Mesodermal cell (in vitro differentiated cells): ENCODE data around the gene DLG3.

Experiments used
- H3K27ac ChIP-seq: 2 replicates; pipeline ENCODE4 v1.7.0; 2013; ENCODE audit warnings: mild to moderate bottlenecking, low read depth, low read length, moderate library complexity; ENCODE audit not compliant: severe bottlenecking
- H3K36me3 ChIP-seq: 2 replicates; pipeline ENCODE4 v1.7.1; 2013; ENCODE audit warnings: mild to moderate bottlenecking, low read length, moderate library complexity; ENCODE audit not compliant: control insufficient read depth, insufficient read depth
- H3K4me1 ChIP-seq: one replicate; pipeline ENCODE4 v1.7.1; 2013; ENCODE audit warnings: mild to moderate bottlenecking, low read length; ENCODE audit not compliant: insufficient read depth, control insufficient read depth, poor library complexity, severe bottlenecking
- H3K4me3 ChIP-seq: 2 replicates; pipeline ENCODE4 v1.7.0; 2013; ENCODE audit warnings: low read length, control low read depth, mild to moderate bottlenecking; ENCODE audit not compliant: insufficient read depth, poor library complexity, severe bottlenecking; ENCODE audit errors: extremely low read depth
- H3K9me3 ChIP-seq: 2 replicates; pipeline ENCODE4 v1.7.1; 2013; ENCODE audit warnings: mild to moderate bottlenecking, low read length, moderate library complexity; ENCODE audit not compliant: control insufficient read depth
- WGBS, 2 experiments: methylation state at CpG; one replicate each; pipeline ENCODE4 v1.1.5; 2013; ENCODE audit warnings: missing lambda C conversion rate in 2 of 2; ENCODE audit not compliant: insufficient coverage in 2 of 2; 5-methylcytosine and 5-hydroxymethylcytosine counted together

The DLG3 gene

DNA sequence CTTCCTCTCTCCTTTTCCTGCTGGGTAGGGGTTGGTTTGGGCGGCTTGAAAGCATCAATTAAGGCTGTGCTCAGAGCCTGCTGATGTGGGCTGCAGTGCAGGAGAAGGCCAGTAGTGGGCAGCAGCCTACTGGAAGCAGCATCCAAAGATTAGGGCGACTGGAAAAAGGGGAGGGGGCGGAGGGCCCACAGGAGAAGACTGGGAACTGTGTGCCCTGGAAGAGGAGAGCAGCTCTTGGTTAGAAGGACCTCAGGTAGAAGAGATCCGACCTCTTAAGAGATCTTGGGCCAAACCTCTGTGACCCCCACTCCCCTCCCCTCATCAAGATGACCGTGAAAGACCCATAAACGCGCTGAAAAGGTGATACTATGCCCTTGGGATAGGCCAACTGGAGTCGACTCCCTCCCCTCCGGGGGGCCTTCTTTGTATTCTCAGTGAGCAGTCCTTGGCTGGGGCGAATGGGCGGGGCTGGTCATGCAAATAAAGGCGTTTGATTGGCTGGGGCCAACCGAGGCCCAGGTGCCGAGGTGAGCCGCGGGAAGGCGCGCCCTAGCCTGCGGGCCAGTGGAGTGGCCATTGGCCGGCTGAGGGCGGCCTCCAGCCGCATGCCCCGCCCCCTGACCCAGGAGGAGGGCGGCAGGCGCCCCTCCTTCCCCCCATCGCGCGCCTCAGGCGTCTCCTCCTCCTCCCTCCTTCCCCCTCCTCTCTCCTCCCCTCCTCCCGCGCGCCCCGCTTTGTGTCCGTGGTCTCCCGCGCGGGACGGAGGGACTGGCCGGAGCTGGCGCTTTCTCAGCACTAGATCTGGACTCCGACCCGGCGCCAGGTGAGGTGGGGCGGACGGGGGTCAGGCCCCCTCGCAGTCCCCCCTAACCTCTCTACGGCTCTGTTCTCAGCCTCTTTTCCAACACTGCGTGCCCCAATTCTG is 10.1 kb downstream of the DLG3 start:
- 0% methylated on average over 15 of the region's 48 CpGs; no CpG with 5 or more reads in 1 of the 2 experiments for WGBS, 2 experiments
- peak overlapping the region; percentile 69 for H3K27ac ChIP-seq

DNA sequence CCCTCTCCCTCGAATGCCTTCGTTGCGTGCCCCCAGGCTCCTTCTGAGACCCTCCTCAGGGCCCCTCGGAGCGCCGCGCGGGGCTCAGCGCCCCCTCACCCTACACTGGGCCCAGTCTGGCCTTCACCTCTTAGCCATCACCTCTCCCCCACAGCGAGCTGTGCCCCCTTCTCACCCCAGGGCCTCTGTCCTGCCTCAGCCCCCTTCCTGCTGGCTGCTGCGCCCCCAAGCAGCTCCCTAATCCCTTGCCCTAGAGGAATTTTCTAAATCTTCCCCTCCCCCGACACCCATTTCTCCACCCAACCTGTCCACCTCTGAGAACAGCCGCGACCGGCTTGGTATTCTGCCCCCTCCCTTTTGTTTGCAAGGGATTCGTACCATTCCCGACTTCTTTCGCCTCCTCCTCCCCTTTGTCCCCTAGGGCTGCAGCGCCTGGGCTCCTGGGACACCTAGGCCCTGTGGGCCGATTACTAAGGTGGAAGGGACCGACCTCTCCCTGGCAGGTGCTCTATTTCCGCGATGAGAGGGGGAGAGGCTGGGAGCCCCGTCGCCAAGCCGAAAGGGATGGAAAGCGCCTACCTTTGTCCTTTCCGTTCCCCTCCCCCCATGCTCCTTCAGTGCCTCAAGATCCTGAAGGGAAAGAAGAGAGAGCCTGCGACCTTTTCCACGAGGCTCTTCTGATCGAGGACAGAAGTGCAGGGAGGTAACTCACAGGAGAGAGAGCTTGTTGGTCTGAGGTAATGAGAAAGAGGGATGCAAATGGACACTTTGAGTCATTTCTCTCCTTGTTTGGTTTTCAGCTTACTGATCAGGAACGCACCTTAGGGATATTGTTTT is 10.9 kb downstream of the DLG3 start:
- Histone ChIP-seq H3K27ac (peak overlapping the region; percentile 69), H3K9me3 (no peaks in the 10 kb centered on the region), H3K4me3 (peak overlapping the region; percentile 57), H3K36me3 (peaks cover 9% of the 10 kb centered on the region), H3K4me1 (no peaks in the 10 kb centered on the region)
- 0% methylated on average over 3 of the region's 32 CpGs; no CpG with 5 or more reads in 1 of the 2 experiments for WGBS, 2 experiments

More for the DNA sequence above, 10.1 kb downstream of the DLG3 start:
- Histone ChIP-seq H3K36me3 (peaks cover 3% of the 10 kb centered on the region), H3K4me3 (peak overlapping the region; percentile 57), H3K4me1 (no peaks in the 10 kb centered on the region), H3K9me3 (no peaks in the 10 kb centered on the region)

DNA sequence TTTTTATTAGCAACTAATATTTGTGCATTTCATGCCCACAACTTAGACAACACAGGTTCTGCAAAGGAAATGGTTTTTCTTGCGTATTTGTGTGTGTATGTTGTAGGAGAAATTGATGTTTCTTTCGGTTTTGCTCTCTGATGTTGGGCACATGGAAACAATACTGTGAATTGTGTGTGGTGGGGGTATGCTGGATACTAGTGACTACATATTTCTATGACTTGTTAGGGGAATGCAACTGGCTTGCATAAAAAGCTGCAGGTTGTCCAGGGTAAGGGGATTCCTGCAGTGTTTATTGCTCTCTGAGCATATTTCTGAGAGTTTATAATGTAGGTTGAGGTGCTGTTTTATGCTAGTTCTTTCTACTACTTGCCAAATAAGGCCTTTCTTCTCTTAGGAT is 11.6 kb downstream of the DLG3 start:
- H3K36me3 ChIP-seq = peaks cover 14% of the 10 kb centered on the region
- peak overlapping the region; percentile 57 for H3K4me3 ChIP-seq
- no peaks in the 10 kb centered on the region for H3K4me1 ChIP-seq
- H3K9me3 ChIP-seq = no peaks in the 10 kb centered on the region
- WGBS, 2 experiments = 21% methylated on average over 2 of the region's 2 CpGs; no CpG with 5 or more reads in 1 of the 2 experiments
- H3K27ac ChIP-seq = no peak overlapping the region

DNA sequence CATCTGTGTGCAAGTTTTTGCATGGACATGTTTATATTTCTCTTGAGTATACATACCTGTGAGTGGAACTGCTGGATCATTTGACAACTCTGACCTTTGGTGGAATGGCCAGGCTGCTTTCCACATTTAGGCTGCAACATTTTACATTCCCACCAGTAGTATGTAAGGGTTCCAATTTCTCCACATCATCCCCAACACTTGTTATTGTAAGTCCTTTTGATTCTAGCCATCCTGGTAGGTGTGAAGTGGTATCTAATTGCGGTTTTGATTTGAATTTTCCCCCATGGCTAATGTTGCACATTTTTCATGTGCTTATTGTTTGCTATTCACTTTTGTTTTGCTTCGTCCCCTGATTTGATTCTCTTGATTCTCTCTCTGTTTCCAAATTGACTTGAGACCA is 16.4 kb downstream of the DLG3 start:
- peaks cover 17% of the 10 kb centered on the region for H3K36me3 ChIP-seq
- no peak overlapping the region for H3K4me3 ChIP-seq
- H3K9me3 ChIP-seq = no peaks in the 10 kb centered on the region
- no peak overlapping the region for H3K27ac ChIP-seq
- WGBS, 2 experiments = no CpG with 5 or more reads among the region's 2 CpGs
- no peaks in the 10 kb centered on the region for H3K4me1 ChIP-seq

DNA sequence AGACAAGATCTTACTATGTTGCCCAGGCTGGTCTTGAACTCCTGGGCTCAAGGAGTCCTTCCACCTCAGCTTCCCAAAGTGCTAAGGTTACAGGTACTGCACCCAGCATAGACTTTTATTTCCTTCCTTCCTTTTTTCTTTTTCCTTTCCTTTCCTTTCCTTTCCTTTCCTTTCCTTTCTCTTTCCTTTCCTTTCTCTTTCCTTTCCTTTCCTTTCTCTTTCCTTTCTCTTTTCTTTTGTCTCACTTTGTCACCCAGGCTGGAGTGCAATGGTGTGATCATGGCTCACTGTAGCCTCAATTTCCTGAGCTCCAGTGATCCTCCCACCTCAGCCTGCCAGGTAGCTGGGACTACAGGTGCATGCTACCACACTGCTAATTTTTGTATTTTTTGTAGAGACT is 19.4 kb downstream of the DLG3 start:
- Histone ChIP-seq H3K4me1 (no peaks in the 10 kb centered on the region), H3K36me3 (peaks cover 17% of the 10 kb centered on the region), H3K9me3 (no peaks in the 10 kb centered on the region), H3K4me3 (no peak overlapping the region), H3K27ac (no peak overlapping the region)

DNA sequence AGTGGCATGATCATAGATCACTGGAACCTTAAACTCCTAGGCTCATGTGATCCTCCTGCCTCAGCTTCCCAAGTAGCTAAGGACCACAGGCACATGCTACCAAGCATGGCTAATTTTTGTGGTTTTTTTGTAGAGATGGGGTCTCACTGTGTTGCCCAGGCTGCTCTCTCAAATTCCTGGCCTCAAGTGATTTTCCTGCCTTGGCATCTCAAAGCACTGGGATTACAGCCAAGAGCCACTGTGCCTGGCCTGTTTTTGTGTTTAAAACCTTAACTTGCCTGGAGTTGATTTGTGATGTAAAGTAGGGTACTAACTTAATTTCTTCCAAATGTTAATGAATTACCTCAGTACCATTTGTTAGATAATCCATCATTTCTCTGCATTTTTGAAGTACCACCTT is 22.3 kb downstream of the DLG3 start:
- Histone ChIP-seq H3K27ac (no peak overlapping the region), H3K36me3 (no peaks in the 10 kb centered on the region), H3K4me3 (no peak overlapping the region), H3K4me1 (no peaks in the 10 kb centered on the region), H3K9me3 (no peaks in the 10 kb centered on the region)

DNA sequence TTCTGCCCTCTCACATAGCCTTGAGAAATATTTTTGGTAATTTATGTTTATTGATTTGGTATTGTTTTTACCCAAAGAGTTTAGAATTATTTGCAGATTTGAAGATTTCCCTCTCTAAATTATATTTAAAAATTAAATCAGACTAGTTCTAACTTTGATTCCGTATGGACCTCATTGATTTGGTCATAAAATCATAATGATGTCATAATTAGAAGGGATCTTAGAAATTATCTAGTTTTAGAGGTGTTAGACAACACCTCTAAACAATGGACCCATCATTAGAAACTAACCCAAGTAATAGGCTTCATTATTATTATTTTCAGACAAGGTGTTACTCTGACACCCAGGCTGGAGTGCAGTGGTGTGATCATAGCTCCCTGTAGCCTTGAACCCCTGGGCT is 24.1 kb downstream of the DLG3 start:
- WGBS, 2 experiments = no CpG with 5 or more reads among the region's 1 CpG

DNA sequence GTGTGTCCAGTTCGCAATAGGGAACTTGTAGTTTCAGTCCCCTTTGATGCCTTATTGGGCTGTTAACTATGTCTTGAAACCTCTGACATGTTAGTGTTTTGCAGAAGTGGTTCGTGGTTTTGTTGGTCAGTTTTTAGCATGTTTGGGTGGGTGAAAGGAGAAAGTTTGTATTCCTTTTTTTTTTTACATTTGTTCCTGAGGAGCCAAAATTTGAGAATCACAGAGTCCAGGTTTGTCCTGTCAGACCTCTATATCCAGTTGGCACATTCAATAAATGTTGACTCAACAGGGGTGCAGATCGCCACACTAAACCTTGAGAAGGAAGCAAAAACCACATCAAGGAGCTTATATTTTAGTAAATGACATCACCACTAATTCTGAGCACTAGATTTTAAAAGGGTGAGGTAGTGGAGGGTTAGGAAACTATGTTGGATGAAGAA is 26.2 kb downstream of the DLG3 start:
- WGBS, 2 experiments = no CpG with 5 or more reads among the region's 3 CpGs
- H3K36me3 ChIP-seq = peaks cover 3% of the 10 kb centered on the region
- H3K4me3 ChIP-seq = no peak overlapping the region
- no peaks in the 10 kb centered on the region for H3K4me1 ChIP-seq
- no peaks in the 10 kb centered on the region for H3K9me3 ChIP-seq
- no peak overlapping the region for H3K27ac ChIP-seq

More for the DNA sequence above, 24.1 kb downstream of the DLG3 start:
- Histone ChIP-seq H3K9me3 (no peaks in the 10 kb centered on the region), H3K4me1 (no peaks in the 10 kb centered on the region), H3K4me3 (no peak overlapping the region), H3K36me3 (peaks cover 3% of the 10 kb centered on the region), H3K27ac (no peak overlapping the region)

DNA sequence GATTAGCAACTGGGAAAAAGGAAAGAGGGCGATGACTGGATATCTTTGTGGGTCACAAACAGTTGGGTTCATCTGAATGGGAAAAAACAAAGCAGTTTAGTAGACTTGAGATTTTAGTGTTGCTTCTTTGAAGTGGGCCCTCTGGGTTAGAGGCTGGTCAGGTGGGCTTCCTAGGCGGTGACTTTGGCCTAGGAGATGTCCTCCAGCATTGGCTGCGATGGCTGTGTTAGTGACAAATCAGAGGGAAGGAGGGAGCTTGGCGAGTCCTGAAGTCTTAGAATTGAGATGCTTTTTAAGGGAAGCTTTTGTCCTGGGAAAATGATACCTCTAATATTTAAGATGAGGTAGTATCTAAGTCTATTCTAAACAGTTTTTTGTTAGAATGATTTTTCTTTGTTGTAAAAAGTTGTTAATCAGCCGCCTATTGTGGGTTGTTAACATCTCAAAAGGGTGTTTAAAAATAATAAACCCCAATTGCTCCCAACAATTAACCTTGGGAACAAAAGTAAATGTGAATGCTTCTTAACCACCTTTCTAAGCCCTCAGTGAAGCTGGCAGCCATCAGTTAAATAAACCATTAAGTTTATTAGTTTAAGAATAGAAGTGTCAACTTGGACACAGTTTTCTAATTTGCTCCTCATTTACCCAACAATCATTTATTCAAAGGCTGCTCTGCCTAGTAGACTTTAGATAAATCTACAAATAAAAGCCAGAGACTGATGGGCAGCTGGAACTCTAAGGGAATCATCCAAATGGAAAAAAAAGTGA is 31.7 kb downstream of the DLG3 start:
- no peak overlapping the region for H3K4me3 ChIP-seq
- H3K36me3 ChIP-seq = peaks cover 3% of the 10 kb centered on the region
- H3K27ac ChIP-seq = peak overlapping the region; percentile 84
- no peaks in the 10 kb centered on the region for H3K9me3 ChIP-seq
- WGBS, 2 experiments = 50 to 60% methylated on average over 1 to 2 of the region's 5 CpGs
- peaks cover 43% of the 10 kb centered on the region for H3K4me1 ChIP-seq

DNA sequence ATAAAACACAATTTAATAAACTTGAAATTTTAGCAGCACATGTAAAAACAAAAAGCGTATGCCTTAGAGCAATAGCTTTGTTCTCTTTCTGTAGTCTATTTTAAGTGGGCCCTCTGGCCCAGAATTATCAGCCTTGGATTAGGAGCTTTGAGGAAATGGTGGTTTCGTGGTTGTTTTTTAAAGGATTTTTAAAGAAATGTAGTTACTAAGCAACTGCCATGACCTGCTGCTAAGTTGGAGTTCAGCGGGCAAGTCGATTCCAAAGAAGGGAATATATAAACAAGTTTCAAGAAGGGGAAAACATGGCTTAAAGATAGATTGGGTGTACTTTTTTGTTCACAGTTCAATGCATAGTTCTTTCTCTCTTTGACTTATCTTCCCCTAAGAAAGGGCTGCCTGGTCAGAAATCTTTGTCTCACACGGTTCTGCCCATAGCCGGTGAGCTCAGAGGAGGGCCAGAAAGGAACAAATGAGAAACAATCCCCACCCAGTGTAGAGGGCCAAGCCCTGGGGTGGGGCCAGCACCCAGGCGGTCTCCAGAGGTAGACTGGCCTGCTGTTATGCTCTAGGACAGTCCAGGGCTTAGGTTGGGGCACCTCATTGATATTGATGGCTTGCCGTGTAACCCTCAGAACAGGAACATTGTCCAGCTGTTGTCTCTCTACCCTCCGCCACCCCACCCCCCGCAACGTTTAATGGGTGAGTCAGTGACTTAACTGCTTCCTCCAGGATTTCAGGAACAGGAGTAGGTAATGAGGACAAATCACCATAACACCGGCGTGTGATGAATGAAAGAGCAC is 32.5 kb downstream of the DLG3 start:
- H3K4me3 ChIP-seq = no peak overlapping the region
- peaks cover 43% of the 10 kb centered on the region for H3K4me1 ChIP-seq
- no peaks in the 10 kb centered on the region for H3K9me3 ChIP-seq
- WGBS, 2 experiments = 0 to 60% methylated on average over 1 to 2 of the region's 13 CpGs
- peaks cover 9% of the 10 kb centered on the region for H3K36me3 ChIP-seq
- H3K27ac ChIP-seq = peak overlapping the region; percentile 84
